SK-N-SH (cell line): Measurements from ENCODE around the gene FOXP1. TPM values are rescaled to one million over a fixed set of nuclear protein-coding genes. Genes with fewer than 3 reads are reported as not detected.

Experiments used
- CTCF ChIA-PET: fragments of 300-600, 350-600 bp; formaldehyde crosslinking; extraction: SDS; loops from one replicate; lab custom pipeline; 2021; lab: Yijun Ruan, JAX
- POLR2A ChIA-PET: fragments of 350-600 bp; sonication (Branson Sonifier 250); formaldehyde crosslinking; extraction: SDS; loops from one replicate; lab custom pipeline; 2020; ENCODE audit warnings: antibody characterized with exemption, inconsistent platforms; lab: Yijun Ruan, JAX
- DNase-seq: peaks from one replicate; pipeline ENCODE4 v3.0.0; 2012
- H2AFZ ChIP-seq: fragments of 200-600 bp; sonication (generic); 2 replicates; pipeline ENCODE4 v1.8.1; 2016; ENCODE audit warnings: antibody characterized with exemption, mild to moderate bottlenecking, low read depth
- H3F3A ChIP-seq: fragments of 200-600 bp; sonication (generic); replicated peaks from 2 replicates; pipeline ENCODE3; 2016; ENCODE audit warnings: antibody characterized with exemption, mild to moderate bottlenecking; ENCODE audit not compliant: insufficient read depth
- H3K27ac ChIP-seq, 2 experiments: fragments of 200-500 bp in 1 of 2; fragments of 200-600 bp in 1 of 2; sonication (Bioruptor generic) in 1 of 2; sonication (generic), shearing (Covaris generic) in 1 of 2; 2 replicates each; pipeline versions ENCODE4 v1.5.1 to v1.6.1; 2014 to 2016; ENCODE audit warnings: low read depth in 2 of 2, inconsistent platforms in 1 of 2, low read length in 1 of 2, mild to moderate bottlenecking in 1 of 2, mixed read lengths in 1 of 2
- H3K27me3 ChIP-seq: fragments of 200-600 bp; sonication (generic), shearing (Covaris generic); 2 replicates; pipeline ENCODE4 v1.6.1; 2016; ENCODE audit warnings: mixed run types; ENCODE audit not compliant: insufficient read depth
- H3K36me3 ChIP-seq, 2 experiments: fragments of 200-500 bp in 1 of 2; fragments of 200-600 bp in 1 of 2; sonication (Bioruptor generic) in 1 of 2; sonication (generic) in 1 of 2; replicated peaks in 1 of 2; 2 replicates each; pipeline versions ENCODE3 to v1.5.1; 2014 to 2016; ENCODE audit warnings: low read length in 1 of 2, mild to moderate bottlenecking in 1 of 2; ENCODE audit not compliant: insufficient read depth in 2 of 2, control insufficient read depth in 1 of 2
- H3K4me1 ChIP-seq, 2 experiments: fragments of 200-500 bp in 1 of 2; fragments of 200-600 bp in 1 of 2; sonication (Bioruptor generic) in 1 of 2; sonication (generic), shearing (Covaris generic) in 1 of 2; 2 replicates each; pipeline versions ENCODE4 v1.5.1 to v1.6.1; 2014 to 2016; ENCODE audit warnings: low read depth in 1 of 2, low read length in 1 of 2, mixed run types in 1 of 2; ENCODE audit not compliant: insufficient read depth in 2 of 2, control insufficient read depth in 1 of 2
- H3K4me2 ChIP-seq: fragments of 200-600 bp; sonication (generic), shearing (Covaris generic); 2 replicates; pipeline ENCODE4 v1.6.1; 2017; ENCODE audit warnings: mixed run types
- H3K4me3 ChIP-seq, 2 experiments: fragments of 200-500 bp in 1 of 2; fragments of 200-600 bp in 1 of 2; sonication (Bioruptor generic) in 1 of 2; sonication (generic), shearing (Covaris generic) in 1 of 2; 2 replicates each; pipeline versions ENCODE4 v1.5.1 to v1.8.1; 2014 to 2016; ENCODE audit warnings: low read depth in 2 of 2, inconsistent platforms in 1 of 2, low read length in 1 of 2, mild to moderate bottlenecking in 1 of 2, mixed read lengths in 1 of 2, moderate library complexity in 1 of 2
- H3K79me2 ChIP-seq: fragments of 200-600 bp; sonication (generic); 2 replicates; pipeline ENCODE4 v1.8.1; 2017; ENCODE audit warnings: mild to moderate bottlenecking; ENCODE audit not compliant: insufficient read depth
- H3K9ac ChIP-seq: fragments of 200-600 bp; sonication (generic); 2 replicates; pipeline ENCODE4 v1.6.1; 2017; ENCODE audit warnings: mixed run types
- H3K9me2 ChIP-seq: fragments of 200-600 bp; sonication (generic); 2 replicates; pipeline ENCODE4 v1.6.1; 2017; ENCODE audit warnings: mixed run types
- H3K9me3 ChIP-seq: fragments of 200-600 bp; sonication (generic); 2 replicates; pipeline ENCODE4 v1.6.1; 2017; ENCODE audit warnings: mixed run types, mild to moderate bottlenecking, moderate library complexity
- H4K20me1 ChIP-seq: fragments of 200-600 bp; sonication (generic); 2 replicates; pipeline ENCODE4 v1.6.1; 2017; ENCODE audit warnings: mild to moderate bottlenecking, mixed run types; ENCODE audit not compliant: insufficient read depth
- CHD2 ChIP-seq: fragments of 150-350 bp; IDR thresholded peaks from 2 replicates; pipeline ENCODE4 v1.6.1; 2018; ENCODE audit warnings: low read length; ENCODE audit not compliant: partially characterized antibody
- EP300 ChIP-seq, 2 experiments: IDR thresholded peaks; 2 replicates each; pipeline versions ENCODE4 v1.4.0 to v1.6.1; 2012; ENCODE audit warnings: borderline replicate concordance in 1 of 2, low read depth in 1 of 2, low read length in 1 of 2
- EZH2phosphoT487 ChIP-seq: fragments of 200-600 bp; sonication (generic); IDR thresholded peaks from 2 replicates; pipeline ENCODE4 v1.6.1; 2017; ENCODE audit warnings: low read depth, mixed run types, mild to moderate bottlenecking, antibody characterized with exemption, moderate library complexity, borderline replicate concordance
- FOXM1 ChIP-seq: IDR thresholded peaks from 2 replicates; pipeline ENCODE4 v1.4.0; 2012; ENCODE audit warnings: low read depth, mild to moderate bottlenecking
- GABPA ChIP-seq: IDR thresholded peaks from 2 replicates; pipeline ENCODE4 v1.4.0; 2012; ENCODE audit warnings: low read depth, mild to moderate bottlenecking
- IRF3 ChIP-seq: fragments of 150-350 bp; IDR thresholded peaks from 2 replicates; pipeline ENCODE4 v1.6.1; 2016; ENCODE audit warnings: mild to moderate bottlenecking, low read depth, low read length
- JUND ChIP-seq: IDR thresholded peaks from 2 replicates; pipeline ENCODE4 v1.4.0; 2012
- NRF1 ChIP-seq: IDR thresholded peaks from 2 replicates; pipeline ENCODE4 v1.6.1; 2012; ENCODE audit warnings: low read depth, mild to moderate bottlenecking, low read length
- POLR2AphosphoS5 ChIP-seq: IDR thresholded peaks from 2 replicates; pipeline ENCODE4 v1.6.1; 2012; ENCODE audit warnings: low read depth, low read length
- RFX5 ChIP-seq: IDR thresholded peaks from 2 replicates; pipeline ENCODE4 v1.6.1; 2012; ENCODE audit warnings: mild to moderate bottlenecking, improper control_type of control experiment, low read length
- RXRA ChIP-seq: IDR thresholded peaks from 2 replicates; pipeline ENCODE4 v1.4.0; 2012; ENCODE audit warnings: low read depth, mild to moderate bottlenecking, borderline replicate concordance
- SMC3 ChIP-seq: IDR thresholded peaks from 2 replicates; pipeline ENCODE4 v1.6.1; 2012; ENCODE audit warnings: low read depth, low read length, improper control_type of control experiment
- TAF1 ChIP-seq: IDR thresholded peaks from 2 replicates; pipeline ENCODE4 v1.6.1; 2012; ENCODE audit warnings: low read depth, mild to moderate bottlenecking, low read length, moderate library complexity, borderline replicate concordance
- TCF12 ChIP-seq: IDR thresholded peaks from 2 replicates; pipeline ENCODE4 v1.4.0; 2012
- TEAD4 ChIP-seq: IDR thresholded peaks from 2 replicates; pipeline ENCODE4 v1.4.0; 2012; ENCODE audit warnings: mild to moderate bottlenecking, borderline replicate concordance; ENCODE audit not compliant: insufficient read depth
- USF1 ChIP-seq: IDR thresholded peaks from 2 replicates; pipeline ENCODE4 v1.4.0; 2012; ENCODE audit warnings: low read depth, borderline replicate concordance
- USF2 ChIP-seq: fragments of 150-350 bp; IDR thresholded peaks from 2 replicates; pipeline ENCODE4 v1.6.1; 2017; ENCODE audit warnings: antibody characterized with exemption, low read length, low read depth, borderline replicate concordance
- ZBTB33 ChIP-seq: IDR thresholded peaks from 2 replicates; pipeline ENCODE4 v1.4.0; 2012; ENCODE audit warnings: low read depth, borderline replicate concordance
- WGBS: methylation state at CpG from one replicate; pipeline ENCODE4 v1.1.6; 2017; ENCODE audit warnings: low lambda C conversion rate; 5-methylcytosine and 5-hydroxymethylcytosine counted together
- polyA plus RNA-seq, 3 experiments: library from polyadenylated mRNA; depleted of rRNA; stranded (reverse); fragments of >200 nt; gene quantifications; 2 replicates each; pipeline ENCODE4 v1.2.3, GENCODE V29; 2012

The FOXP1 gene
- polyA plus RNA-seq, 1 of the 3 experiments (the other 2 are of a cell fraction) = 8.8 TPM

GRCh38 chr3:71444028-71444860, 139.3 kb downstream of the FOXP1 start (continued):
- TF ChIP-seq POLR2AphosphoS5 (no peak), RXRA (0 out of 2 replicates have a peak, but pooled peaks have one; percentile 15), ZBTB33 (no peak), EP300 (IDR thresholded peaks at IDR 0.05; ENCODE audit: borderline replicate concordance in 1 of 2, low read depth in 1 of 2, low read length in 1 of 2) (peak in 1 of 2 experiments; percentile 87; a peak in 2 of 4 replicates), CHD2 (peak; percentile 63), USF1 (no peak), TAF1 (no peak), TCF12 (peak; percentile 44; the same call in 1 of the 2 replicates), FOXM1 (peak; percentile 51; the same call in 1 of the 2 replicates)

GRCh38 chr3:71443332-71443731, 140.2 kb downstream of the FOXP1 start:
- Histone ChIP-seq H2AFZ (no peak overlapping the region), H3K9me3 (no peaks in the 10 kb centered on the region), H3K27me3 (no peaks in the 10 kb centered on the region), H3K79me2 (peaks cover 91% of the 10 kb centered on the region), H3K27ac (peak overlapping the region; percentile 73 to 93; a peak in 3 of 4 replicates), H3K4me1 (peaks cover 24 to 44% of the 10 kb centered on the region in 2 experiments), H3F3A (peaks cover 14% of the 10 kb centered on the region), H3K36me3 (no peaks in the 10 kb centered on the region), H3K4me2 (0 out of 2 replicates have a peak overlapping the region, but pooled peaks have one; percentile 49), H3K9me2 (no peaks in the 10 kb centered on the region), H3K9ac (no peak overlapping the region), H4K20me1 (no peaks in the 10 kb centered on the region), H3K4me3 (no peak overlapping the region)
- WGBS = 95% methylated on average over 8 of the region's 8 CpGs
- ChIA-PET POLR2A (no interaction called here), CTCF (interaction anchor here (0.9 to 1.9 kb wide), 2 partner anchors 46 to 437 kb away, joined by 3 to 5 read pairs; no protein-coding TSS in a partner anchor)
- TF ChIP-seq JUND = no peak
- TF ChIP-seq CHD2 = no peak
- no peak for TF ChIP-seq POLR2AphosphoS5
- no peak for DNase-seq

- ChIA-PET CTCF (interaction anchor here (1.9 kb wide), 1 partner anchor 46 kb away, joined by 5 read pairs; no protein-coding TSS in a partner anchor), POLR2A (no interaction called here)
- H3F3A ChIP-seq = peaks cover 19% of the 10 kb centered on the region
- no peak overlapping the region for H3K27ac ChIP-seq
- no peak overlapping the region for H3K4me3 ChIP-seq
- H3K9me3 ChIP-seq = no peaks in the 10 kb centered on the region
- H3K36me3 ChIP-seq = no peaks in the 10 kb centered on the region
- DNase-seq = no peak
- H2AFZ ChIP-seq = no peak overlapping the region
- no peaks in the 10 kb centered on the region for H4K20me1 ChIP-seq
- 94% methylated on average over 5 of the region's 5 CpGs for WGBS
- no peak overlapping the region for H3K9ac ChIP-seq
- no peaks in the 10 kb centered on the region for H3K9me2 ChIP-seq
- no peaks in the 10 kb centered on the region for H3K27me3 ChIP-seq
- peaks cover 19 to 44% of the 10 kb centered on the region in 2 experiments for H3K4me1 ChIP-seq
- peaks cover 91% of the 10 kb centered on the region for H3K79me2 ChIP-seq
- no peak overlapping the region for H3K4me2 ChIP-seq
- TF ChIP-seq GABPA = no peak
- no peak for TF ChIP-seq SMC3
- no peak for TF ChIP-seq TAF1
- TF ChIP-seq TEAD4 = no peak
- TF ChIP-seq EP300 (IDR thresholded peaks at IDR 0.05; ENCODE audit: borderline replicate concordance in 1 of 2, low read depth in 1 of 2, low read length in 1 of 2) = no peak
- TF ChIP-seq NRF1 = no peak
- no peak for TF ChIP-seq EZH2phosphoT487
- no peak for TF ChIP-seq IRF3
- no peak for TF ChIP-seq RFX5
- no peak for TF ChIP-seq USF2
- no peak for TF ChIP-seq POLR2AphosphoS5
Observed at GRCh38 chr3:71442652-71443042, 140.9 kb downstream of the FOXP1 start.
